Transverse colon (tissue), 4 donors: ENCODE data around the gene FILIP1L. TPM values are rescaled to one million over a fixed set of nuclear protein-coding genes. Genes with fewer than 3 reads are reported as not detected.

Experiments
- DNase-seq: peaks from one replicate; pipeline ENCODE4 v3.0.0-alpha.2; 2019
- H3K27ac ChIP-seq, 4 donors: fragments of 200-600 bp; sonication (generic); 2 replicates each; pipeline ENCODE4 v1.5.1; 2016 to 2018; ENCODE audit warnings: inconsistent platforms in 4 of 4
- H3K27me3 ChIP-seq: fragments of 200-600 bp; sonication (generic); 2 replicates; pipeline ENCODE4 v1.5.1; 2017; ENCODE audit warnings: inconsistent platforms
- H3K36me3 ChIP-seq, 4 donors: fragments of 200-600 bp; sonication (generic); 2 replicates each; pipeline ENCODE4 v1.5.1; 2017 to 2019; ENCODE audit warnings: inconsistent platforms in 4 of 4
- H3K4me1 ChIP-seq, 4 donors: fragments of 200-600 bp; sonication (generic); 2 replicates each; pipeline ENCODE4 v1.5.1; 2017 to 2020; ENCODE audit warnings: inconsistent platforms in 4 of 4
- H3K4me3 ChIP-seq, 4 donors: fragments of 200-600 bp; sonication (generic); 1 replicate in 1 of 4; 2 replicates in 3 of 4; pipeline versions ENCODE4 v1.5.1 to v1.6.1; 2017 to 2019; ENCODE audit warnings: inconsistent platforms in 4 of 4
- H3K9me3 ChIP-seq, 2 donors: fragments of 200-600 bp; sonication (generic); 2 replicates each; pipeline ENCODE4 v1.5.1; 2017 to 2019; ENCODE audit warnings: inconsistent platforms in 2 of 2
- EP300 ChIP-seq: sonication (generic); formaldehyde crosslinking; IDR thresholded peaks from one replicate; pipeline ENCODE4 v1.6.1; 2017; ENCODE audit warnings: antibody characterized with exemption, low read depth
- POLR2A ChIP-seq: fragments of 450-650 bp; IDR thresholded peaks from one replicate; pipeline ENCODE4 v1.6.1; 2016; ENCODE audit warnings: antibody characterized with exemption, mild to moderate bottlenecking, moderate library complexity
- POLR2AphosphoS5 ChIP-seq, 3 donors: sonication (generic); formaldehyde crosslinking; IDR thresholded peaks; one replicate each; pipeline ENCODE4 v1.6.1; 2016; ENCODE audit warnings: antibody characterized with exemption in 3 of 3
- WGBS, 2 donors: methylation state at CpG; one replicate each; pipeline ENCODE4 v1.1.5; 2018; ENCODE audit warnings: low coverage in 1 of 2; 5-methylcytosine and 5-hydroxymethylcytosine counted together
- in situ Hi-C, 4 donors: fragments of 200-750 bp; cut with MboI; loops; one replicate each; pipeline versions ENCODE4 v1.15.0 to v1.15.1; 2017; ENCODE audit warnings: low sequenced_read_pairs in 3 of 4, low pct_ligation_motif_present in 1 of 4, low pct_unique_long_range_greater_than_20kb in 1 of 4
- intact Hi-C: fragments of 100-400 bp; cut with DNase I; formaldehyde crosslinking; loops from one replicate; pipeline ENCODE4 v1.15.1; 2023; ENCODE audit warnings: low total_unique reads
- total RNA-seq, 4 donors: library from RNA; depleted of rRNA; stranded (reverse); fragments of >200 nt; gene quantifications; one replicate each; pipeline ENCODE4 v1.1.0, GENCODE V29; 2016
- TF ChIP-seq, protein P1 (sequence below), 5 experiments: fragments of 200-600 bp in 3 of 5; fragments of 450-650 bp in 2 of 5; sonication (generic) in 3 of 5; IDR thresholded peaks; 1 replicate in 2 of 5; 2 replicates in 3 of 5; pipeline ENCODE4 v1.5.1; 2016 to 2017; ENCODE audit warnings: antibody characterized with exemption in 5 of 5, inconsistent platforms in 3 of 5, mild to moderate bottlenecking in 2 of 5, moderate library complexity in 1 of 5

The FILIP1L gene
- total RNA-seq, 4 donors from 2014 or later, result 12.3 to 38.2 (median 26.9) TPM

DNA sequence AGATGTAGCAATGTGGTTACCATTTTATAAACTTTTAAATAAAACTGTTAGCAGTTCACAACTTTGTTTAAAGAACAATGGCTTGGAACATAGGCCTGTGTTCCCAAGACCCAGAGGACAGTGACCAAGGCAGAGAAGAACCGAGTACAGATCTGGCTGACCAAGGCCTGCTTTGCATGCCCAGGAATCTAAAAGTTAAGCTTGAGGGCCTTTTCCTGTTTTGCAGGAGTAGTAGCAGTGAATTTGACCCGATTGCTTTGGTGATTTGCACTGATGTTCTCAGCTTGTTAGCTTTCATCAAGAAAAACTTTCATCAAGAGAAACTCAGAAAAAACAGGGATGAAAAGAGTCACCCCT, 9.9 kb downstream of the FILIP1L start:
- Histone ChIP-seq H3K9me3 (no peaks in the 10 kb centered on the region), H3K27ac (peak overlapping the region; percentile 32 to 48 (median 44)), H3K4me3 (no peak overlapping the region), H3K27me3 (no peaks in the 10 kb centered on the region), H3K36me3 (no peaks in the 10 kb centered on the region), H3K4me1 (peaks cover 21 to 51% (median 29%) of the 10 kb centered on the region in 4 donors)
- in situ Hi-C loops, result no loop called here
- no peak for DNase-seq
- WGBS, 2 donors, result 56 to 64% methylated on average over 2 of the region's 2 CpGs
- intact Hi-C loops, result no loop called here
- TF ChIP-seq, protein P1, sequence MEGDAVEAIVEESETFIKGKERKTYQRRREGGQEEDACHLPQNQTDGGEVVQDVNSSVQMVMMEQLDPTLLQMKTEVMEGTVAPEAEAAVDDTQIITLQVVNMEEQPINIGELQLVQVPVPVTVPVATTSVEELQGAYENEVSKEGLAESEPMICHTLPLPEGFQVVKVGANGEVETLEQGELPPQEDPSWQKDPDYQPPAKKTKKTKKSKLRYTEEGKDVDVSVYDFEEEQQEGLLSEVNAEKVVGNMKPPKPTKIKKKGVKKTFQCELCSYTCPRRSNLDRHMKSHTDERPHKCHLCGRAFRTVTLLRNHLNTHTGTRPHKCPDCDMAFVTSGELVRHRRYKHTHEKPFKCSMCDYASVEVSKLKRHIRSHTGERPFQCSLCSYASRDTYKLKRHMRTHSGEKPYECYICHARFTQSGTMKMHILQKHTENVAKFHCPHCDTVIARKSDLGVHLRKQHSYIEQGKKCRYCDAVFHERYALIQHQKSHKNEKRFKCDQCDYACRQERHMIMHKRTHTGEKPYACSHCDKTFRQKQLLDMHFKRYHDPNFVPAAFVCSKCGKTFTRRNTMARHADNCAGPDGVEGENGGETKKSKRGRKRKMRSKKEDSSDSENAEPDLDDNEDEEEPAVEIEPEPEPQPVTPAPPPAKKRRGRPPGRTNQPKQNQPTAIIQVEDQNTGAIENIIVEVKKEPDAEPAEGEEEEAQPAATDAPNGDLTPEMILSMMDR (IDR thresholded peaks at IDR 0.05), result no peak
- TF ChIP-seq POLR2A, result no peak

DNA sequence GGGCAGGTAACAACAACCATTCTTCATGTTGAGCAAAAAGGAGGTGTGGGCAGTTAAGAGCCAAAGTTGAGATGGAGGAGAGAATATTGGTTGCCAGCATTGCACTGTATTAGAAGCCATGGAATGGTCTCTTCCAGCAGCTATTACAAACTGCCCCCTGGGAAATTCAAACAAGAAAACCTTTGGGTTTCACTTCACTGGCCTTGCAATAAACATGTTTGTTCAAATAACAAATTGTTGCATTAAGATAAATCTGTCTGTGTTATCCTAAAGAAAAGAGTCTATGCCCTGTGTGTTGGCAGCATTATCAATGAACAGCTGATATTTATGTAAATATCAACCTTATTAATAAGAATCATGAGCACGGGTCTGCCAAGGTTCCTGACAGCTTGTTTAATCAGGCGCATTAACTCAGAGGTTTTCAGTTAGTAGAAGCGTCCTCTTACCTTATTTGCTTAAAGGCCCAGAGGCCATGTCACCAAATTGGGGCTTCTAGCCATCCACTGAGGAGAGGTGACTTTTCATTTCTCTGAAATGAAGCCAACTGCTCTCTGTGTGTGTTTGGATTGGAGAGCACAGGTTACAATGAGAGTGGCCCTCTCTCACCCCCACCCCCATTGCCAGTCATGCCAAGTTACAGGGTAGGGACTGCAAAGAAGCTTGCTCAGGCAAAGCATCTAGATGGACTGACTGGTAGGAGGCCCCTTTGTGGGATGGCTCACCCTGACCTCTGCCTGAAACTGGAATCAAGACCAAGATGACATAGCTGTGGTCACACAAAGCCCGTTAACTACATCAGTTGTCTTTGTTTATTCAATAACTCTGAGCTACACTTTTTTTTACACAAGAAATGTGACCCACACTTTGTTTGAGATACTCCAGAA, 10.5 kb downstream of the FILIP1L start:
- H3K27ac ChIP-seq, result peak overlapping the region; percentile 28 to 48 (median 44)
- TF ChIP-seq POLR2AphosphoS5 (IDR thresholded peaks at IDR 0.05), result peak in 1 of 3 donors; percentile 13
- TF ChIP-seq EP300, result no peak
- TF ChIP-seq, protein P1 (IDR thresholded peaks at IDR 0.05), result no peak

DNA sequence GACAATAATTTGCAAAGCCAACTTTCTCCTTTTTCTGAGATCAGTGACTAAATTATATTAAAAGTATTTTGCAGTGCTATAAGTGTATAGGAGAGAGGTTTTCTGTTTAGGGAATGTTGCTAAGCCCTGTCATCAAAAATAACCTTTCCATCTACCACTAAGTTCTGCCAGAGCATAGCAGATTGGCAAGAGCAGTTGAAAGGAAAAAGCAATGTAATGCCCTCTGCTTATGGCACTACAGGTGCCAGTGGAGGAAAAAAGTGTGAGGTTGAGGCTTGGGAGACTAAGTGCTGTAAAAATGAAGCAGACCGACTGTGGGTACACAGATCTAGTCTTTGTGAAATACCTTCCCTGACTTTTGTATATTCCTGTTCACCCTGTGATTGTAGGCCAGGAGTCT, 11.5 kb downstream of the FILIP1L start:
- in situ Hi-C loops (no loop called here), intact Hi-C loops (no loop called here)
- no peaks in the 10 kb centered on the region for H3K27me3 ChIP-seq
- 78 to 100% methylated on average over 1 of the region's 1 CpG for WGBS, 2 donors
- H3K36me3 ChIP-seq, result no peaks in the 10 kb centered on the region
- DNase-seq, result no peak
- H3K9me3 ChIP-seq, result no peaks in the 10 kb centered on the region
- no peak overlapping the region for H3K4me3 ChIP-seq
- no peak overlapping the region for H3K27ac ChIP-seq
- H3K4me1 ChIP-seq, result peaks cover 17 to 63% (median 31%) of the 10 kb centered on the region in 4 donors
- TF ChIP-seq POLR2A (no peak), EP300 (no peak), POLR2AphosphoS5 (IDR thresholded peaks at IDR 0.05) (no peak)
- TF ChIP-seq, protein P1 (IDR thresholded peaks at IDR 0.05), result no peak

More for the DNA sequence above, 10.5 kb downstream of the FILIP1L start:
- Histone ChIP-seq H3K4me1 (peaks cover 21 to 57% (median 30%) of the 10 kb centered on the region in 4 donors), H3K36me3 (no peaks in the 10 kb centered on the region), H3K4me3 (no peak overlapping the region), H3K9me3 (no peaks in the 10 kb centered on the region), H3K27me3 (no peaks in the 10 kb centered on the region)
- 62 to 74% methylated on average over 3 to 4 of the region's 4 CpGs for WGBS, 2 donors
- in situ Hi-C loops, result no loop called here
- peak; percentile 8 for DNase-seq
- intact Hi-C loops, result no loop called here

DNA sequence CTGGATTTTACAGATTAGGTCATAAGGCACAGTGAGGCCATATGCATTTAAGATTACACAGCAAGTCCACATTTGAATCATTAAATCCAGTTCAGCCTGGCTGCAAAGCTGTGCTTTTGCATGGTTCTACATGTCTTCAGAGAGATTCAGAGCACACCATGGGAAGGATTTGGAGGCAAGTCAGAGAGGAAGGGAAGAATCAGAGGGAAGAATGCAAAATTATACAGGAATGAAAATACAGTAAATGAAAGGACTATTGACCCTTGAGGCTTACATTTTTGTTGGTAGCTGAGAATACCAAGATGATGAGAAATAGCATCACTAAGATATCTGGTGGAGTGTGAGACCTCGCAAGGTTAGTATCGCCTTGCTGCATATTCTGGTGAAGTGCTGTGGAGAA, 13.9 kb downstream of the FILIP1L start:
- Histone ChIP-seq H3K4me1 (peaks cover 4 to 46% (median 13%) of the 10 kb centered on the region in 4 donors), H3K9me3 (no peaks in the 10 kb centered on the region), H3K4me3 (no peak overlapping the region), H3K27me3 (no peaks in the 10 kb centered on the region), H3K36me3 (no peaks in the 10 kb centered on the region), H3K27ac (no peak overlapping the region)
- WGBS, 2 donors, result 98 to 100% methylated on average over 2 of the region's 2 CpGs
- TF ChIP-seq EP300 (no peak), POLR2A (no peak), POLR2AphosphoS5 (IDR thresholded peaks at IDR 0.05) (no peak)
- TF ChIP-seq, protein P1 (IDR thresholded peaks at IDR 0.05), result no peak
- no peak for DNase-seq
- in situ Hi-C loops (no loop called here), intact Hi-C loops (no loop called here)
